Pancreas (tissue), 10 donors: ENCODE measurements around the gene OR2J2. TPM values are rescaled to one million over a fixed set of nuclear protein-coding genes. Genes with fewer than 3 reads are reported as not detected.
"Not testable (repeated sequence)": the region's sequence is repeated elsewhere in the genome, so short reads cannot be mapped to it uniquely, and the experiment has no call there.

Source experiments
- ATAC-seq, 4 donors: fragments of 200-7000 bp; cut with Tn5 transposase; one replicate each; pipeline versions ENCODE4 v1.8.0 to v1.9.1; 2020; ENCODE audit warnings: mild to moderate bottlenecking in 4 of 4, moderate library complexity in 4 of 4
- DNase-seq, 6 donors: peaks; one replicate each; pipeline ENCODE4 v3.0.0-alpha.2; 2020
- FAIRE-seq: peaks from 2 replicates; lab custom pipeline; 2012; peaks lifted over from hg19 to GRCh38; lab: Jason Lieb, UNC
- H3K27ac ChIP-seq, 4 donors: fragments of 200-600 bp; sonication (generic); 1 replicate in 3 of 4; 2 replicates in 1 of 4; pipeline versions ENCODE4 v1.5.0 to v1.8.0; 2020
- H3K27me3 ChIP-seq, 4 donors: fragments of 200-600 bp; one replicate each; pipeline ENCODE4 v1.8.0; 2021
- H3K36me3 ChIP-seq, 3 donors: fragments of 200-600 bp; sonication (generic) in 1 of 3; one replicate each; pipeline versions ENCODE4 v1.5.0 to v1.8.0; 2020 to 2021
- H3K4me1 ChIP-seq, 3 donors: fragments of 200-600 bp; one replicate each; pipeline ENCODE4 v1.8.0; 2021
- H3K4me3 ChIP-seq, 4 donors: fragments of 200-600 bp; sonication (generic) in 2 of 4; one replicate each; pipeline versions ENCODE4 v1.5.0 to v1.8.0; 2020 to 2021
- H3K9me3 ChIP-seq, 4 donors: fragments of 200-600 bp; one replicate each; pipeline ENCODE4 v1.8.0; 2021
- WGBS, 2 donors: extraction: QIAGEN DNeasy Blood & Tissue Kit; methylation state at CpG; one replicate each; pipeline ENCODE4 v1.1.7; 2013; 5-methylcytosine and 5-hydroxymethylcytosine counted together
- intact Hi-C, 3 donors: fragments of 100-400 bp; cut with DNase I; formaldehyde crosslinking; loops; one replicate each; pipeline versions ENCODE4 v1.11.1 to v1.14.2; 2022
- polyA plus RNA-seq, 2 donors: library from polyadenylated mRNA; stranded (reverse); fragments of 200-250 nt; gene quantifications; one replicate each; pipeline ENCODE4 v1.2.3, GENCODE V29; 2013
- total RNA-seq, 6 donors: library from RNA; stranded (reverse); fragmentation: NEBNext Ultra II Directional in 4 of 6; extraction: Animal tissue kit (Norgen Biotek cat#: 25700) in 4 of 6; gene quantifications; one replicate each; pipeline versions ENCODE4 v1.2.1 to v1.2.4, GENCODE V29; 2021 to 2023
- TF ChIP-seq, protein P1 (sequence below), 4 donors: fragments of 200-600 bp; sonication (generic) in 3 of 4; IDR thresholded peaks; one replicate each; pipeline versions ENCODE4 v1.5.0 to v1.8.0; 2021; ENCODE audit warnings: antibody characterized with exemption in 4 of 4
- donor health status: healthy with polysubstance abuse.
- donor health status: DM: no; HTN: no; CAD: no; lungs with moderate emphysema.
- donor health status: DM: no; HTN: no; CAD: no.
- donor health status: control.
- donor health status: control.
- donor health status: Bipolar disorder and iron deficiency.
- donor health status: DM: yes; HTN: yes; CAD: no.
- donor health status: DM: no; HTN: no; CAD: no.
- donor health status: DM: no; HTN: no; CAD: no.
- donor health status: DM: yes; HTN: yes; CAD: no.

The OR2J2 gene
- total and polyA plus RNA-seq, 8 donors, result not detected

GRCh38 chr6:29211488-29211887 is 40.8 kb downstream of the OR2J2 start:
- H3K4me3 ChIP-seq, result no peak overlapping the region
- H3K27me3 ChIP-seq, result no peaks in the 10 kb centered on the region
- H3K4me1 ChIP-seq, result no peaks in the 10 kb centered on the region
- H3K9me3 ChIP-seq, result no peaks in the 10 kb centered on the region
- FAIRE-seq, result no peak
- TF ChIP-seq, protein P1, sequence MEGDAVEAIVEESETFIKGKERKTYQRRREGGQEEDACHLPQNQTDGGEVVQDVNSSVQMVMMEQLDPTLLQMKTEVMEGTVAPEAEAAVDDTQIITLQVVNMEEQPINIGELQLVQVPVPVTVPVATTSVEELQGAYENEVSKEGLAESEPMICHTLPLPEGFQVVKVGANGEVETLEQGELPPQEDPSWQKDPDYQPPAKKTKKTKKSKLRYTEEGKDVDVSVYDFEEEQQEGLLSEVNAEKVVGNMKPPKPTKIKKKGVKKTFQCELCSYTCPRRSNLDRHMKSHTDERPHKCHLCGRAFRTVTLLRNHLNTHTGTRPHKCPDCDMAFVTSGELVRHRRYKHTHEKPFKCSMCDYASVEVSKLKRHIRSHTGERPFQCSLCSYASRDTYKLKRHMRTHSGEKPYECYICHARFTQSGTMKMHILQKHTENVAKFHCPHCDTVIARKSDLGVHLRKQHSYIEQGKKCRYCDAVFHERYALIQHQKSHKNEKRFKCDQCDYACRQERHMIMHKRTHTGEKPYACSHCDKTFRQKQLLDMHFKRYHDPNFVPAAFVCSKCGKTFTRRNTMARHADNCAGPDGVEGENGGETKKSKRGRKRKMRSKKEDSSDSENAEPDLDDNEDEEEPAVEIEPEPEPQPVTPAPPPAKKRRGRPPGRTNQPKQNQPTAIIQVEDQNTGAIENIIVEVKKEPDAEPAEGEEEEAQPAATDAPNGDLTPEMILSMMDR (IDR thresholded peaks at IDR 0.05), result no peak
- WGBS, 2 donors, result 66 to 77% methylated on average over 2 of the region's 2 CpGs
- DNase-seq, result no peak
- ATAC-seq, result no peak
- no peaks in the 10 kb centered on the region for H3K36me3 ChIP-seq
- no peak overlapping the region for H3K27ac ChIP-seq
- intact Hi-C loops, result no loop called here

- no peaks in the 10 kb centered on the region for H3K9me3 ChIP-seq
- no peaks in the 10 kb centered on the region for H3K36me3 ChIP-seq
- no peak for DNase-seq
- TF ChIP-seq, protein P1 (IDR thresholded peaks at IDR 0.05), result no peak
- intact Hi-C loops, result no loop called here
- no peak for FAIRE-seq
- no peak for ATAC-seq
- no peak overlapping the region for H3K4me3 ChIP-seq
- no peaks in the 10 kb centered on the region for H3K27me3 ChIP-seq
- H3K27ac ChIP-seq, result no peak overlapping the region
- no peaks in the 10 kb centered on the region for H3K4me1 ChIP-seq
These were observed 45.8 kb downstream of the OR2J2 start for GRCh38 chr6:29216528-29216927.

- H3K4me1 ChIP-seq, FAIRE-seq, H3K36me3 ChIP-seq, ATAC-seq, H3K27me3 ChIP-seq, H3K27ac ChIP-seq, DNase-seq, intact Hi-C loops, H3K9me3 ChIP-seq, H3K4me3 ChIP-seq: not testable (repeated sequence)
- 60 to 81% methylated on average over 2 of the region's 2 CpGs for WGBS, 2 donors
These were observed 46.5 kb downstream of the OR2J2 start for GRCh38 chr6:29217242-29217641.

GRCh38 chr6:29218056-29218455 is 47.3 kb downstream of the OR2J2 start:
- 58 to 68% methylated on average over 1 of the region's 1 CpG for WGBS, 2 donors
- H3K36me3 ChIP-seq, FAIRE-seq, H3K27ac ChIP-seq, DNase-seq, H3K4me3 ChIP-seq, intact Hi-C loops, ATAC-seq, H3K9me3 ChIP-seq, H3K27me3 ChIP-seq, H3K4me1 ChIP-seq: not testable (repeated sequence)

Other genes starting within 250 kb of the OR2J2 start
- 10 to 100 TPM; 24.1 to 33.6 (median 28.4) TPM for gene TRIM27, start 246.9 kb upstream of the OR2J2 start, total RNA-seq
- 10 to 100 TPM; 41.8 to 43.3 TPM for gene TRIM27, start 246.9 kb upstream of the OR2J2 start, polyA plus RNA-seq
- gene ZNF311, start 165.6 kb upstream of the OR2J2 start, total RNA-seq, result 1 to 10 TPM in 1 of 6 donors, under 1 TPM in 5; 0.19 to 1.2 (median 0.35) TPM
- gene ZNF311, start 165.6 kb upstream of the OR2J2 start, polyA plus RNA-seq, result 1 to 10 TPM in 1 of 2 donors, under 1 TPM in 1; 0.92 to 1.1 TPM
- not detected for gene OR2W1, start 125.7 kb upstream of the OR2J2 start, total RNA-seq
- not detected for gene OR2W1, start 125.7 kb upstream of the OR2J2 start, polyA plus RNA-seq
- not detected for gene OR2B3, start 83.6 kb upstream of the OR2J2 start, total RNA-seq
- not detected for gene OR2B3, start 83.6 kb upstream of the OR2J2 start, polyA plus RNA-seq
- gene OR2J1, start 71.4 kb upstream of the OR2J2 start, total RNA-seq, result not detected
- not detected for gene OR2J1, start 71.4 kb upstream of the OR2J2 start, polyA plus RNA-seq
- gene OR2J3, start 62.8 kb upstream of the OR2J2 start, total RNA-seq, result not detected
- gene OR2J3, start 62.8 kb upstream of the OR2J2 start, polyA plus RNA-seq, result not detected
- gene OR14J1, start 130.8 kb downstream of the OR2J2 start, total RNA-seq, result not detected
- not detected for gene OR14J1, start 130.8 kb downstream of the OR2J2 start, polyA plus RNA-seq
- gene OR5V1, start 198.0 kb downstream of the OR2J2 start, total RNA-seq, result not detected
- gene OR5V1, start 198.0 kb downstream of the OR2J2 start, polyA plus RNA-seq, result not detected
- gene OR12D3, start 204.4 kb downstream of the OR2J2 start, total RNA-seq, result not detected
- gene OR12D3, start 204.4 kb downstream of the OR2J2 start, polyA plus RNA-seq, result not detected
- not detected for gene OR12D2, start 224.7 kb downstream of the OR2J2 start, total RNA-seq
- not detected for gene OR12D2, start 224.7 kb downstream of the OR2J2 start, polyA plus RNA-seq
- gene OR12D1, start 244.0 kb downstream of the OR2J2 start, total RNA-seq, result not detected
- not detected for gene OR12D1, start 244.0 kb downstream of the OR2J2 start, polyA plus RNA-seq